ENCODE measurements around the gene NR5A1.

GRCh38 chr9:124479947-124480620, 27.1 kb downstream of the NR5A1 start:
- no peak for TF ChIP-seq POLR2A (IDR thresholded peaks at IDR 0.05; ENCODE audit: low read length)
- no peak for TF ChIP-seq GATA1 (IDR thresholded peaks at IDR 0.05; ENCODE audit: low read depth, low read length)

All from erythroblast (primary cell).